NCI-H146 (cell line): Measurements from ENCODE around the gene RARG.
"Not testable (repeated sequence)": the region's sequence is repeated elsewhere in the genome, so short reads cannot be mapped to it uniquely, and the experiment has no call there.

ENCODE experiments used
- DNase-seq: peaks from one replicate; lab custom pipeline; 2025; lab: John Stamatoyannopoulos, UW

The RARG gene

DNA sequence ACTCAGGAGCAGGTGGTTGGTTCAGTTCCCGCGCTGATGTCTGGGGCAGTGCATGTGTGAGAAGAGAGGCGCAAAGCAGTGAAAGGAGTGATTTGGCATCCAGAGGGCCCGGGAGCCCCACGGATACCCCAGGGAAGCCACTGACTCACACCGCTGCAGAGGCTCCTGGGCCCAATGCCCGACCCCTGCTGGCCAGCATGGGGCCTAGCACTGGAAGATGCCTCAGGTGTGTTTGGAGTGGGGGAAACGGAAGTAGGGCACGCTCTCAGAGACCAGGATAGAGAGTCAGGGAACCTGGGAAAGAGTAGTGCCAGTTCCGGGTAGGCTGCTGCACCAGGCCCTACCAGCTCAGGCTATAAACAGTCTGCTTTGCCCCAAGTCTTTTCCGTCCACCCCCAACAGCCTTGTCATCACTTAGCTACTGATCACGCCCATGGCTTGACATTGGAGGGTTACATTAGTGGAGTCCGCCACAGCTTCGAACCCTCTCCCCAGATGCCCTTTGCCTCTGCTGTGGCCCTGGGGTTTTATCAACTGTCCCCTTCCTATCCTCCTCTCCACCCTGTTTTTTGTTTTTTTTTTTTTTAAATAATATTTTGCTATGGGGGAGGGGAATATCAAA is 41.8 kb downstream of the RARG start:
- DNase-seq: peak; percentile 38

- DNase-seq: no peak
Measured at GRCh38 chr12:53187145-53187899, 44.7 kb downstream of the RARG start.

- DNase-seq: no peak
Measured at GRCh38 chr12:53186745-53187144, 45.3 kb downstream of the RARG start.

- DNase-seq: no peak
Measured at GRCh38 chr12:53185582-53186153, 46.3 kb downstream of the RARG start.

- no peak for DNase-seq
Measured at GRCh38 chr12:53184828-53185227, 47.2 kb downstream of the RARG start.

DNA sequence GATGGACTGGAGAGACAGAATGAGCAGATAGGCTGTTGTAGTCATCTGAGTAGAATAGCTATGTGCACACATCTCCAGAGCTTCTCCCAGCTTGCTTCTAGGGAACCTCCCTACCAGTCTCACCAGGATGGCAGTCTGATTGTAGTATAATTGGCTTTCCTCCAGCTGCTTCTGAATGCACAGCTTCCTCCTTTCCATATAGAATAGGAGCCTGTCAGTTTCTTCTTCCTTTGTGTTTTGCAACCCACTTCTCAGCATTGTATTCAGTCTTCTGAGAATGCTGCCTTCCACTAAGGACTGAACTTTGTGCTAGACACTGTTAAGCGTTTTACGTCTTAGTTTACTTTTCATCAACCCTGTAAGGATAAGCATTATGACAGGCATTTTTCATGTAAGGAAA is 49.1 kb downstream of the RARG start:
- no peak for DNase-seq

- DNase-seq: no peak
Measured at GRCh38 chr12:53181935-53182334, 50.1 kb downstream of the RARG start.

DNA sequence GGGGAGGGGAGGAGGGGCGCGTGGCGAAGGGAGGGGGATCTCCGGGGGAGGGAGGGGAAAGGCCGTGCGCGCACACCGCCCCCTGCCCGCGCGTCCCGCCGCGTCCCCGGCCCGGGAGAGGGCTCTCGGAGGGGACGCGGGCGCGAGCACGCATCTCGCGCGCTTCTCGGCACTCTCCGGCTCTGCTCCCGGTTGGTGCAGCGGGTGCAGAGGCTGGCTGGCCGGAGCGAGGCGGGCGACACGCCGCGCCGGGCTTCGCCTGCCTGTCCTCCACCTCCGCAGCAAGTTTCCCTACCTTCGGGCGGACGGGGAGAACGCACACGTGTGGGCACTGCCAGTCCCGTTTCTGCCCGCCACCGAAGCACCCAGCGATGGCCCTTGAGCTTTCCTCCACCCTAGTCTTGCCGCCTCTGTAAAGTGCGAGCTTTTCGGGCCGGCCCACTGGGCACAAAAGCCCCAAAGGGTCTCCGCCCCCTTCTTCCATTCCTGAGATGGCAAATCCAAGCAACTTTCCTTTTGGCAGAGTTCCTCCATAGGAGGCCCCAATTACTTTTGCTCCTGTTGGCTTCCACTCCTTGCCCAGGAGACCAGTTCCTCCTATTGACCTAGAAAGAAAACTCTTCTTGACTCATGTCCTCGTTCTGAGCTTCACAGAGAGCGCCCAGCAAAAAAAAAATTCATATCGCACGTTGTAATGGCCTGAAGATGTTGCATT is 50.9 kb downstream of the RARG start:
- peak; percentile 87 for DNase-seq

GRCh38 chr12:53180220-53180930 is 51.6 kb downstream of the RARG start, which contains the start of the genes CSAD and ZNF740:
Gene CSAD, minus strand, starts transcription at chr12:53180925. Its CDS starts 7,455 bp downstream, at chr12:53173470.
Gene ZNF740, plus strand, starts transcription at chr12:53180722. Its CDS starts 1,262 bp downstream, at chr12:53181984.
- peak; percentile 99 for DNase-seq

DNA sequence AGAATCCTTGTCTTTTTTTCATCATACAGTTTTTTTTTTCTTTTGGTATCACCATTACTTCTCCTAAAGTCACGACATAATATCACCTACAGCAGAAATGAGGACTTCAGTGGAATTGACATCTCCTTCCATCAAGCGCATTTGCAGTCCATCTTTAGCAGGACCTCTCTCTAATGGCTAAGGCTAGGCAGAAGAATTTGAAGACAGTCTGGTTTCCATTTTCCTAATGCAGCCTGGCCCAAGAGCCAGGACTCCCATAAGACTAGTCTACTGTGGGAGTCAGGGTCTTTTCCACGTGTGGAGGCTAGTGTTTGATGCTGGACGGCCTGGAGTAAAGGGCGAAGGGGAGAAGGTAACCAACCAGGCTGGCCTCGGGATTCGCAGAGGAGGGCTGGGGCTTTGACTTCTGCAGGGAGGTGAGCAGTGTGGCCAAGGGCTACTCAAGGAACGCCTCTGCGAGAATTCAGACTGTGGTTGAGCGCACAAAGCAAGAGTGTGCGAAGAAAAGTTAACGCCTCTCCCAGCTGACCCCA is 52.3 kb downstream of the RARG start:
- peak; percentile 65 for DNase-seq

GRCh38 chr12:53178803-53179202 is 53.2 kb downstream of the RARG start:
- DNase-seq: not testable (repeated sequence)

DNA sequence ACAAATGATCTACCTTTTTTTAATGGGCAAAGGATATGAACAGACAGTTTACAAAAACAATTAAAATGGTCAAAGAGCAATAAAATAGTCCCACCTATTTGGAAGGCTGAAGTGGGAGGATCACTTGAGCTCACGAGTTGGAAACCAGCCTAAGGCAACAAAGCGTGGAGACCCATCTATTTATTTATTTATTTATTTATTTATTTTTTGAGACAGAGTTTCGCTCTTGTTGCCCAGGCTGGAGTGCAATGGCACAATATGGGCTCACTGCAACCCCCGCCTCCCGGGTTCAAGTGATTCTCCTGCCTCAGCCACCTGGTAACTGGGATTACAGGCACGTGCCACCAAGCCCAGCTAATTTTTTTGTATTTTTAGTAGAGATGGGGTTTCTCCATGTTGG is 54.6 kb downstream of the RARG start:
- not testable (repeated sequence) for DNase-seq

GRCh38 chr12:53176750-53177149 is 55.3 kb downstream of the RARG start:
- DNase-seq: no peak

DNA sequence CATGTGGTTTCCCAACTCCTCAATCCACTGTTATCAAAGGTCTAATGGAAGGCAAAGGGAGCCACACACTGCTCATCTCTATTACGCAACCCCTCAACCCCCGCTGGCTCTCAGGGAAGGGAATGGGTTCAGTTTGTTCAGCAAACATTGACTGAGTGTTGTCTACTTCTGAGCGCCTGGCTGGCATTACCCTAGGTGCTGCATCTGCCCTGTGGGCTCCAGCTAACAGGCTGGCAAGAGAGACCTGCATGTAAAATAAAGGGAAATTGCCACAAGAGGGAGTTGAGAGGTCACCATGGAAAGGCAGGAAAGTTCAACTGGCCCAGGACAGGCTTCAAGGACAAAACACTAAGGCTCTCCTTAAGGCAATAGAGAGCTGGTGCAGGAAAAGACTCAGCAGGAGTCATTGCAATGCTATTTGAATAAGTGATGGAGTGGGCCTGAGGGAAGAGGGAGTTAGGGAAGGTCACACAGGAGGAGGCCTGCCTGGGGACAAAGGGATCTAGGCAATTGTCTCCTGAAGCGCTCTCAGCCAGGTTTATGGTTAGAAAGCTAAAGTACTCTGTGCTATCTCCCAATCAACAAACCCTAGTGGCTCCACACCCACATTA is 57.0 kb downstream of the RARG start:
- DNase-seq: peak; percentile 96

- no peak for DNase-seq
Measured at GRCh38 chr12:53173085-53173715, 58.8 kb downstream of the RARG start.

DNA sequence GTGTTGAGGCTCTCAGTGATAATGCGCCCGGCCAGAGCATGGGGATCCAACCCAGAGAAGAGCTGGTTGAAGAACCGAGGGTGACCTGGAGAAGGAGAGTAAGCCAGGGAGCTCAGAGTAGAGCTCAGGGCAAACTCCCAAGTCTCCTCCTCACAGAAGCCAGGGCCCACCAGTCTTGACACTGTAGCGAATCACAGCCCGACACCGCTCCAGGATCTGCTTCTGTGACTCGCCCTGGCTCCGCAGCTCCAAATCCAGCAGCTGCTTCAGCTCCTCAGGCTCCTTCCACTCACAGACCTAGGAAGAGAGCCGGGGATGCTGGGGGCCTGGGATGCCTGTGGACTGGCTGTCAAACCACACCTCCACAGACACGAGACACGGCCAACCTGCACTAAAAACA is 59.7 kb downstream of the RARG start:
- no peak for DNase-seq

GRCh38 chr12:53171725-53172329 is 60.2 kb downstream of the RARG start:
- no peak for DNase-seq

DNA sequence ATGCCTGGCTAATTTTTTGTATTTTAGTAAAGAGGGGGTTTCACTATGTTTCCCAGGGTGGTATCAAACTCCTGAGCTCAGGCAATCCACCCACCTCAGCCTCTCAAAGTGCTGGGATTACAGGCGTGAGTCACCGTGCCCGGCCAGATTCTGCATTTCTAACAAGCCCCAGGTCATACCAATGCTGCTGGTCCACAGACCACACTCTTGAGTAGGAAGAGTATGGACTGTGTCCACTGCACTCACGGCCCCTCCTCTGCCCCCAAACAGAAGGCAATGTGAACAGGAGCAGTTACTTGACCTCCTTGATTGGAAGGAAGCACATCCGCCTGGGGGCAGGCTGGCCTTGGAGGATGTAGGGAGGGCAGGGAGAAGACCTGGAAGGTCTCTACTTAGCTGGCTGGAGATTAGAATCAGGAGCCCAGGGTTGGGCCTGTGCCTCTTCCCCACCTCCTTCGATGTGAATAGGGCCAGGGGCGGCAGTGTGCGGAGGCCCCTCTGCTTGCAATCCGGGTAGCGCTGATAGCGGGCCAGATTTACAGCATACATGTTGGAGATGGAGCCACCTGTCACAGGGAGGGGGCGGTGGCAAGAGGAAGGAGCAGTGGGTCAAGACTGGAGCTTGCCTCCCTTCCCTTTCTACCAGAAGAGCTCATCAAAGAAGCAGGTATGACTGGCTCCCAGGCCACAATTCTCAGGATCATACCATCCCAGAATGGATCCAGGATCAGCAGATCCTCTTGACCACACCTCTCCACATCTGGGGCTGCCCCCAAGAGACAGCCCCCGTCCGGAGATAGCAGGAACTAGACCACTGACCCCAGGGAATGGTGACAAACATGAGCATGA is 60.9 kb downstream of the RARG start:
- DNase-seq: no peak

DNA sequence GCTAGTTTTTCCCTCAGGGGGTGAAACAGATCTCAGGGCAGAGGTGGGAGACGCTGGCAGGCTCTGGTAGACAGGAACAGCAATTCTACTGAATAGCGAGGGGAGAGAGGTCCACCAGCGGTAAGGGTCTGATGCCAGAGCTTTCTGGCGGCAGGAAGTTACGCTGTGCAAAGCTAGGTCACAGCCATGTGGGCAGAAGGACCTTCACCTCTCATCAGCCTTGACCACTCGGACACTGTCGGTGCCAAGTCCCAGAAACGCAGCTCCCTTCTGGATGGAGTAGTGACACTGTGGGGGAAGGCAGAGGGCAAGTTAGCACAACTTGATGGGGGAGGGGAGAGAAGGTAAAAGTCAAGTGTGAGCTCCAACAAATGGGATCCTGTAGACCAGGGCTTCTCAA is 61.8 kb downstream of the RARG start:
- DNase-seq: no peak
